Endothelial cell of umbilical vein (primary cell): ENCODE results near the gene GSTO2. TPM values are rescaled to one million over a fixed set of nuclear protein-coding genes. Genes with fewer than 3 reads are reported as not detected.

Source experiments
- BruUV-seq: library from RNA; stranded (reverse); fragments of 400-500 nt; replicated peaks from 2 replicates; lab custom pipeline; 2021; lab: Mats Ljungman, UMichigan
- CTCF ChIA-PET: fragments of 300-600, 350-600 bp; sonication (Branson Sonifier 250); formaldehyde crosslinking; loops from one replicate; lab custom pipeline; 2021; ENCODE audit warnings: antibody characterized with exemption, inconsistent platforms; lab: Charles Lee
- POLR2A ChIA-PET: fragments of 300-600, 350-600 bp; sonication (Branson Sonifier 250); formaldehyde crosslinking; loops from one replicate; lab custom pipeline; 2021; ENCODE audit warnings: antibody characterized with exemption, inconsistent platforms; lab: Charles Lee
- DNase-seq: peaks from one replicate; pipeline ENCODE4 v3.0.0-alpha.2; 2011; ENCODE audit warnings: low read depth, low spot score
- FAIRE-seq: peaks from 2 replicates; lab custom pipeline; 2011; peaks lifted over from hg19 to GRCh38; lab: Jason Lieb, UNC
- H2AFZ ChIP-seq: 2 replicates; pipeline ENCODE4 v1.6.0; 2012; ENCODE audit warnings: low read depth, low read length, control low read depth, inconsistent platforms
- H3K27ac ChIP-seq: 2 replicates; pipeline ENCODE4 v1.5.1; 2011; ENCODE audit warnings: low read depth, mild to moderate bottlenecking, control low read depth, low read length, moderate library complexity; ENCODE audit not compliant: insufficient read depth
- H3K27me3 ChIP-seq, 2 experiments: 2 replicates each; pipeline versions ENCODE4 v1.6.0 to v1.6.1; 2011; ENCODE audit warnings: low read length in 2 of 2, mixed read lengths in 1 of 2; ENCODE audit not compliant: control insufficient read depth in 2 of 2, insufficient read depth in 2 of 2
- H3K36me3 ChIP-seq, 2 experiments: 2 replicates in 1 of 2; 3 replicates in 1 of 2; pipeline ENCODE4 v1.5.1; 2011; ENCODE audit warnings: low read length in 2 of 2, mild to moderate bottlenecking in 1 of 2, moderate library complexity in 1 of 2; ENCODE audit not compliant: control insufficient read depth in 2 of 2, insufficient read depth in 2 of 2; ENCODE audit errors: extremely low read depth in 1 of 2
- H3K4me1 ChIP-seq: 3 replicates; pipeline ENCODE4 v1.5.1; 2011; ENCODE audit warnings: mild to moderate bottlenecking, low read length; ENCODE audit not compliant: control insufficient read depth, insufficient read depth; ENCODE audit errors: extremely low read depth
- H3K4me2 ChIP-seq: 2 replicates; pipeline ENCODE4 v1.6.1; 2011; ENCODE audit warnings: low read length, control low read depth, mixed read lengths; ENCODE audit not compliant: insufficient read depth
- H3K4me3 ChIP-seq, 3 experiments: fragments of 200-600 bp in 1 of 3; sonication (generic), shearing (Covaris generic) in 1 of 3; replicated peaks in 1 of 3; 2 replicates each; pipeline ENCODE4 v1.5.1; 2011 to 2016; ENCODE audit warnings: control low read depth in 3 of 3, low read length in 3 of 3, mild to moderate bottlenecking in 2 of 3, inconsistent platforms in 1 of 3, low read depth in 1 of 3, moderate library complexity in 1 of 3; ENCODE audit not compliant: insufficient read depth in 1 of 3
- H3K79me2 ChIP-seq: 2 replicates; pipeline ENCODE4 v1.6.0; 2012; ENCODE audit warnings: low read length, inconsistent platforms; ENCODE audit not compliant: control insufficient read depth, insufficient read depth
- H3K9ac ChIP-seq: replicated peaks from 2 replicates; pipeline ENCODE3; 2011; ENCODE audit warnings: low read length, control low read depth; ENCODE audit not compliant: insufficient read depth; ENCODE audit errors: extremely low read depth
- H3K9me1 ChIP-seq: replicated peaks from 3 replicates; pipeline ENCODE4 v1.6.0; 2011; ENCODE audit warnings: mild to moderate bottlenecking, low read length; ENCODE audit not compliant: control insufficient read depth, insufficient read depth; ENCODE audit errors: extremely low read depth
- H3K9me3 ChIP-seq: replicated peaks from 2 replicates; pipeline ENCODE4 v1.5.1; 2012; ENCODE audit warnings: low read length, inconsistent platforms; ENCODE audit not compliant: control insufficient read depth, insufficient read depth
- H4K20me1 ChIP-seq: replicated peaks from 2 replicates; pipeline ENCODE3; 2011; ENCODE audit warnings: mild to moderate bottlenecking, low read length; ENCODE audit not compliant: control insufficient read depth, insufficient read depth; ENCODE audit errors: extremely low read depth
- CTCF ChIP-seq, 2 donors: IDR thresholded peaks; 1 replicate in 1 of 2; 2 replicates in 1 of 2; pipeline ENCODE4 v1.5.1; 2011; ENCODE audit warnings: low read length in 2 of 2, mild to moderate bottlenecking in 2 of 2, moderate library complexity in 2 of 2, control low read depth in 1 of 2, inconsistent platforms in 1 of 2, low read depth in 1 of 2; ENCODE audit not compliant: insufficient read depth in 1 of 2; ENCODE audit errors: extremely low read depth in 1 of 2
- EZH2 ChIP-seq: IDR thresholded peaks from 2 replicates; pipeline ENCODE4 v1.6.1; 2012; ENCODE audit warnings: borderline replicate concordance, low read depth, mild to moderate bottlenecking, moderate library complexity, low read length, inconsistent platforms; ENCODE audit not compliant: severe bottlenecking
- FOS ChIP-seq: IDR thresholded peaks from 2 replicates; pipeline ENCODE4 v1.6.1; 2011; ENCODE audit warnings: mild to moderate bottlenecking, low read length, moderate library complexity, borderline replicate concordance; ENCODE audit not compliant: insufficient read depth
- GATA2 ChIP-seq: IDR thresholded peaks from 2 replicates; pipeline ENCODE4 v1.7.0; 2011; ENCODE audit warnings: low read depth, mild to moderate bottlenecking, moderate library complexity, mixed read lengths, low read length; ENCODE audit not compliant: insufficient read length, insufficient read depth
- JUN ChIP-seq: IDR thresholded peaks from 2 replicates; pipeline ENCODE4 v1.6.1; 2011; ENCODE audit warnings: borderline replicate concordance, low read depth; ENCODE audit not compliant: insufficient read length, insufficient read depth
- MYC ChIP-seq: IDR thresholded peaks from one replicate; pipeline ENCODE4 v1.6.1; 2011; ENCODE audit warnings: mild to moderate bottlenecking, low read depth, low read length
- POLR2A ChIP-seq: IDR thresholded peaks from 2 replicates; pipeline ENCODE4 v1.6.1; 2012; ENCODE audit warnings: low read depth, mild to moderate bottlenecking, control low read depth, low read length
- POLR2AphosphoS5 ChIP-seq: IDR thresholded peaks from 2 replicates; pipeline ENCODE4 v1.6.1; 2012; ENCODE audit warnings: low read depth, mild to moderate bottlenecking, control low read depth, low read length, moderate library complexity; ENCODE audit not compliant: insufficient read depth
- dilution Hi-C: fragments of 300-500 bp; cut with MboI; formaldehyde crosslinking; loops from one replicate; pipeline ENCODE4 v1.15.0; 2019; ENCODE audit warnings: low sequenced_read_pairs; ENCODE audit not compliant: extremely low pct_ligation_motif_present
- intact Hi-C: fragments of 100-400 bp; cut with micrococcal nuclease; formaldehyde crosslinking; loops from one replicate; pipeline ENCODE4 v1.10.0; 2022
- polyA plus RNA-seq, 4 experiments: library from polyadenylated mRNA; depleted of rRNA in 3 of 4; stranded (reverse) in 3 of 4; unstranded in 1 of 4; fragments of >200 nt; gene quantifications; 2 replicates each; pipeline versions ENCODE4 v1.2.1 to v1.2.3, GENCODE V29; 2011 to 2012; ENCODE audit warnings: missing spikeins in 1 of 4
- total RNA-seq: library from RNA; stranded (reverse); gene quantifications from 2 replicates; pipeline ENCODE4 v1.2.3, GENCODE V29; 2021
- TF ChIP-seq, protein P1 (sequence below): IDR thresholded peaks from 2 replicates; pipeline ENCODE4 v1.6.1; 2011; ENCODE audit not compliant: insufficient read depth, insufficient read length

The GSTO2 gene
- total and polyA plus RNA-seq, 2 donors (not counting 3 experiments of a cell fraction or from before 2014, with no cell fraction given) = 0.84 to 1.4 TPM

- no peak for DNase-seq
- H4K20me1 ChIP-seq = no peaks in the 10 kb centered on the region
- H3K27ac ChIP-seq = peak overlapping the region; percentile 94
- peaks cover 51% of the 10 kb centered on the region for H3K4me1 ChIP-seq
- no peak overlapping the region for H3K4me3 ChIP-seq
- dilution Hi-C loops = no loop called here
- TF ChIP-seq JUN (no peak), MYC (no peak), CTCF (IDR thresholded peaks at IDR 0.05; ENCODE audit: extremely low read depth in 1 of 2, insufficient read depth in 1 of 2, low read depth in 1 of 2, low read length in 2 of 2) (no peak), FOS (no peak), EZH2 (no peak), GATA2 (no peak), POLR2A (no peak), POLR2AphosphoS5 (no peak)
- TF ChIP-seq, protein P1, sequence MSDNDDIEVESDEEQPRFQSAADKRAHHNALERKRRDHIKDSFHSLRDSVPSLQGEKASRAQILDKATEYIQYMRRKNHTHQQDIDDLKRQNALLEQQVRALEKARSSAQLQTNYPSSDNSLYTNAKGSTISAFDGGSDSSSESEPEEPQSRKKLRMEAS = no peak
- intact Hi-C loops = no loop called here
- no peak overlapping the region for H3K4me2 ChIP-seq
- FAIRE-seq = no peak
- H2AFZ ChIP-seq = no peak overlapping the region
- H3K9me1 ChIP-seq = no peaks in the 10 kb centered on the region
- no TSS peak for BruUV-seq
- H3K27me3 ChIP-seq = no peaks in the 10 kb centered on the region
- ChIA-PET CTCF (interaction anchor here (1.8 to 2.7 kb wide), 2 partner anchors 13 kb away, joined by 12 to 21 read pairs; no protein-coding TSS in a partner anchor), POLR2A (no interaction called here)
- H3K36me3 ChIP-seq = peaks cover 22 to 33% of the 10 kb centered on the region in 2 experiments
- peaks cover 69% of the 10 kb centered on the region for H3K79me2 ChIP-seq
- H3K9ac ChIP-seq = no peak overlapping the region
- no peaks in the 10 kb centered on the region for H3K9me3 ChIP-seq
These were observed 6.9 kb upstream of the GSTO2 start for GRCh38 chr10:104262055-104262454.
